Activated T-helper 1 cell treated with anti-CD3 and anti-CD28 coated beads, Interleukin-12 subunit alpha, Interleukin-12 subunit beta, Interleukin-2, Interleukin-4 antibody, amounts not matched to agents 30 ng/mL and 10 ng/mL and 1 ng/mL, durations not matched to agents 14 hours and 24 hours and 36 hours (primary cell): ENCODE measurements around the gene LNX2. TPM values are rescaled to one million over a fixed set of nuclear protein-coding genes. Genes with fewer than 3 reads are reported as not detected.

Experiments
- DNase-seq: peaks from one replicate; pipeline ENCODE4 v3.0.0; 2021; ENCODE audit warnings: low spot score
- H3K27ac Mint-ChIP-seq: one replicate; pipeline ENCODE4 v1.8.0; 2021; ENCODE audit warnings: mild to moderate bottlenecking, mixed read lengths
- H3K27me3 Mint-ChIP-seq: one replicate; pipeline ENCODE4 v1.8.0; 2022; ENCODE audit warnings: mild to moderate bottlenecking, moderate library complexity, mixed read lengths; ENCODE audit not compliant: insufficient read depth
- H3K36me3 Mint-ChIP-seq: one replicate; pipeline ENCODE4 v1.8.0; 2021; ENCODE audit warnings: low read depth, mixed read lengths
- H3K4me1 Mint-ChIP-seq: one replicate; pipeline ENCODE4 v1.8.0; 2021; ENCODE audit warnings: low read depth, mixed read lengths
- H3K4me3 Mint-ChIP-seq: one replicate; pipeline ENCODE4 v1.8.0; 2021; ENCODE audit warnings: mild to moderate bottlenecking, moderate library complexity, mixed read lengths
- H3K9me3 Mint-ChIP-seq: one replicate; pipeline ENCODE4 v1.8.0; 2021; ENCODE audit warnings: mixed read lengths
- intact Hi-C: fragments of 100-400 bp; cut with micrococcal nuclease; formaldehyde crosslinking; loops from one replicate; pipeline ENCODE4 v1.15.1; 2024
- total RNA-seq: library from RNA; stranded (reverse); gene quantifications from 2 replicates; pipeline ENCODE4 v1.2.3, GENCODE V29; 2022

LNX2 gene
- total RNA-seq, 1 donor from 2014 or later = 4.1 TPM

DNA sequence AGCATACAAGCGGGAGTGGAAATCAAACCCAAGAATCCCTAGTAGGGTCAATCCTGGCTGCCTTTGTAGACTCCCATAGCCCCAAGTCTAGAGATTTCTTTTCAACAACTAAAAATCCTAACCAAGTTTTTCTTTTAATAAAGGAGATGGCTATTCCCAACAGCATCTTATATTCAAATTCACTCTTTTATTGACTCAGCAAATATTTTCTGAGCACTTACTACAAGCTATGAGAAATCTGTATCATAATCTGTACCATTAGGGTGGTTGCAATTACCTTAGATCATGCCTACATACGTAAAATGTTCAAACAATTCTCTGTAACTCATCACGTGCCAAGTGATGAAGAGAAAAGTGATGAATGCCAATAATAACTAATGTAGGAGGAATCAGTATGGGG, 54.5 kb downstream of the LNX2 start:
- H3K36me3 Mint-ChIP-seq = peaks cover 6% of the 10 kb centered on the region
- DNase-seq = no peak
- H3K4me3 Mint-ChIP-seq = no peak overlapping the region
- intact Hi-C loops = no loop called here
- no peak overlapping the region for H3K27ac Mint-ChIP-seq
- no peaks in the 10 kb centered on the region for H3K27me3 Mint-ChIP-seq
- no peaks in the 10 kb centered on the region for H3K9me3 Mint-ChIP-seq
- H3K4me1 Mint-ChIP-seq = peaks cover 5% of the 10 kb centered on the region

DNA sequence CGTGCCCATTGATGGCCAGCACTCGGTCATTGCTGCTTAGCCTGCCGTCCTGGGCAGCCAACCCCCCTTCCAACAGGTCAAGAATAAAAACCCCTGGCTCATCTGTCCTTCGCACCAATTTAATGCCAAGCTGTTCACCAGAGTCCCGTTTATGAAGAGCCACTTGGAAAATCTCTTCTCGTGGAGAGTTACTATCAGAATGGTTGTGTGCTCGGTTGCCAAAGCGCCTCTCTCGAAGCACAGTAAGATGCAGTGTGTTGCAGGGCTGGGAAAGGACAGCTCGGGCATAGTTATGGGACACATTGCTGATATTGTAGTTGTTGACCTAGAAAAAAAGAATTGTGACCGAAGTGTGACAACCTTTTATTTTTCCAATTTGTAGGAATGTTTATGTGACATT, 57.9 kb downstream of the LNX2 start:
- Mint-ChIP-seq H3K27ac (no peak overlapping the region), H3K27me3 (no peaks in the 10 kb centered on the region), H3K4me3 (no peak overlapping the region), H3K9me3 (no peaks in the 10 kb centered on the region), H3K36me3 (peaks cover 6% of the 10 kb centered on the region), H3K4me1 (peaks cover 9% of the 10 kb centered on the region)
- intact Hi-C loops = no loop called here
- no peak for DNase-seq

DNA sequence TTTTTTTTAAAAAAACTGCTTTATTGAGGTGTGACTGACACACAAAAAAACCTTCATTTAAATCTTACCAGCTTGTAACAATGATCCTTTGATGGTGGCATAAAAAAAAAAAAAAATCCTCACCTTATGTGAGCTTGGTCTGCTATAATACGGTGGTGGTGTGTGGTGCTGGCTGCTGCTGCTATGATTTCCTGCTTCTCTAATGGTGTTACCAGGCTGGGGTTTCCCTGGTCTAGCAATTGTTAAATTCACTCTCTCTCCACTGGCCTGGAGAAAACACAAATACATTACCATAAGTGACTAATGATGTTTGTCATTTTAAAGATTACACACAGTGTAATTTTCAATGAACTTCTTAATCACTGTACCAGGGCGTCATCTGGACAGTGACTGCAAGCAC, 60.6 kb downstream of the LNX2 start:
- Mint-ChIP-seq H3K4me3 (no peak overlapping the region), H3K36me3 (peaks cover 20% of the 10 kb centered on the region), H3K4me1 (peaks cover 9% of the 10 kb centered on the region), H3K27ac (no peak overlapping the region), H3K27me3 (no peaks in the 10 kb centered on the region), H3K9me3 (no peaks in the 10 kb centered on the region)
- intact Hi-C loops = no loop called here
- DNase-seq = no peak

DNA sequence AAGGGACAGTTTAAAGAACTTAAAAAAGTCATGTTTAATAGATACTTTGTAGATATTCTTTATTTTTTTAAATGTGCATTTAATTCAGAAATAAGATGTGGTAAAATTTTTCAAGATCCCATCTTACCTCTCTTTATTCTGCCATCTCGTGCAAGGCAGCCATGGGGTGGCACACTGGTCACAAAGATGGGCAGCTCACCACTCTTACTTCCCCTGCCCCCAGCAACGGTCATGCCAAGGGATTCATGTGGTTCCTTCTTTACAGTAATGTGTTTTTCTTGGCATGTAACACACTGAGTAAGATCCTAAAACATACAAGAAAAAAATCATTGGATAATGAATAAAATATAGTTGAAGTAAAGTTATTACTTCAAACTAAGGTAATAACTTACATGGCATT, 64.2 kb downstream of the LNX2 start:
- Mint-ChIP-seq H3K27ac (no peak overlapping the region), H3K9me3 (no peaks in the 10 kb centered on the region), H3K36me3 (peaks cover 17% of the 10 kb centered on the region), H3K4me1 (peaks cover 4% of the 10 kb centered on the region), H3K4me3 (no peak overlapping the region), H3K27me3 (no peaks in the 10 kb centered on the region)
- intact Hi-C loops = no loop called here
- no peak for DNase-seq

DNA sequence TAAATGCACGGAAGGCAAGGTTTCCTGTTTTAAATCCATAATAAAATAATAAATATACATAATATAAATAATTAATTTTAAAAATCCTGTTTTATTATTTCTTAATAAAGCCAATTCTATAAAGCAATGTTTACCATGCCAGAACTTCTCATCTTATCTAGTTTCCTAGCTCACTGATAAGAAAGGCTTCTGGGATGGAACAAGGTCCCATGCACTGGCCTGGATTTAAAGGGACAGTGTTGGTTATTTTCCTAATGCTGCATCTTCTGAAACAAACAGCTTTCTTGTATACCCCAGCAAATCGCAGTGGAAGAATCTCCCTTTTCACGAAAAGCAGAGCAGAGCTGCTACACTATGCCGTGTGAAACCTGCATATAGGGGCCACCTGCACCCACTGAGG, 68.8 kb downstream of the LNX2 start:
- Mint-ChIP-seq H3K4me1 (no peaks in the 10 kb centered on the region), H3K9me3 (no peaks in the 10 kb centered on the region), H3K27me3 (no peaks in the 10 kb centered on the region), H3K4me3 (no peak overlapping the region), H3K27ac (no peak overlapping the region), H3K36me3 (peaks cover 27% of the 10 kb centered on the region)
- no peak for DNase-seq
- intact Hi-C loops = no loop called here

DNA sequence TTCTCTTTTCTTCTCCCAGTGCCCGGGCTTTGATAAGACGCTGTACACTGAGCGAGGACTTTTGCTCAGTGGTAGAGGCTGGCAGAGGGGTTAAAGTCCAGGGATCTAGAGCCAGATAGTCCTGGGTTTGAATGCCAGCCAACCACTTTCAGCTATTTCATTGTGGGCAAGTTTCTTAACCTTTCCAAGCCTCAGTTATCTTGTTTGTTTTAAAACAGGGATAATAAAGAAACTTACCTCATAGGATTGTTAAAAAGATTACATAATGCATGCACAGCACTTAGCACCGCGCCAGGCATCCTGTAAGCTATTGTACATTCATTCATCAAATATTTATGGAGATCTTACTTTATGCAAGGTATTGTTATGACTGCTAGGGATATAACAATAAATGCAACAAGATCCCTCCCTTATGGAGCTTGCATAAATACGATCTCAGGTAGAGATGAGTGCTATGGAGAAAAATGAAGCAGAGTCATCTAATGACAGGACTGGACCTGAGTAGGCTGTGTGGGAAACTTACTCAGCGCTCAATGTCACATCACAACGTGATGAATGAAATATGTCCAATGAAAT, 70.8 kb downstream of the LNX2 start:
- Mint-ChIP-seq H3K27ac (no peak overlapping the region), H3K4me3 (no peak overlapping the region), H3K27me3 (no peaks in the 10 kb centered on the region), H3K4me1 (no peaks in the 10 kb centered on the region), H3K9me3 (no peaks in the 10 kb centered on the region), H3K36me3 (peaks cover 19% of the 10 kb centered on the region)
- DNase-seq = no peak
- intact Hi-C loops = no loop called here

DNA sequence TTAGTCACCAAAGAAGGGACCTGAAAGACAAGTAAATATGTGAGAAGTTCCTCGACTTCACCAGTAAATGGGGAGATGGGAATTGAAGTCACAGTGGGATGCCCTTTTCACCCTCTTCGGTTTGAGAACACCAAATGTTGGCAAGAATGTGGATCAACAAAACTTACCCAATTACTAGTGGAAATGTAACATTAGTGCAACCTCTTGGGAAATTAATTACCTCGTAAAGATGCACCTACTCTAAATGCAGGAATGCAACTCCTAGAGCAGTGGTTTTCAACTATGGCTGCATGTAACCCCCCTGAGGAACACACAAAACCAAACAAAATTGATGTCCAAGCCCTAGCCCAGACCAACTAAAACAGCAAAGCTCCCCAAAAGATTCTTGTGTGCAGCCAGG, 78.1 kb downstream of the LNX2 start:
- Mint-ChIP-seq H3K9me3 (no peaks in the 10 kb centered on the region), H3K4me1 (no peaks in the 10 kb centered on the region), H3K36me3 (peaks cover 3% of the 10 kb centered on the region), H3K27me3 (no peaks in the 10 kb centered on the region), H3K27ac (no peak overlapping the region), H3K4me3 (no peak overlapping the region)
- DNase-seq = no peak
- intact Hi-C loops = no loop called here

DNA sequence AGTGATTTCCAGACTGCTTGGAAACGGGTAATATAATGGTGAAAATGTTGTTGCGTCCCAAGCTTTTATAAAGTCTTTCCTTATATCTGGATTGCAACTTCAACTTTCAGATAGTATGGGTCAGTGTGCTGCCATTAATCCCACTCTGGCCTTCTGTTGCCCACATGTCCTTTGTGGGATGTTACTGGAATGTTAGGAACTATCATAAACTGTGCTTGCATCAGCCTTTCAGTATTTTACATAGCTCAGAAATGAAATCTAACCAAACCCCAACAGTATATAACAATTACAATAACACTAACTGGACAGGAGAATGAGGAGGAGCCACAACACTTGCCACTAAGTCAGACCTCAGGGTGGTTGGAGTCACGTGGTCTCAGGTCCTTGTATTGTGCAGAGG, 78.9 kb downstream of the LNX2 start:
- no peaks in the 10 kb centered on the region for H3K9me3 Mint-ChIP-seq
- H3K27me3 Mint-ChIP-seq = no peaks in the 10 kb centered on the region
- intact Hi-C loops = no loop called here
- peaks cover 3% of the 10 kb centered on the region for H3K36me3 Mint-ChIP-seq
- H3K4me1 Mint-ChIP-seq = no peaks in the 10 kb centered on the region
- H3K27ac Mint-ChIP-seq = no peak overlapping the region
- no peak overlapping the region for H3K4me3 Mint-ChIP-seq
- no peak for DNase-seq

DNA sequence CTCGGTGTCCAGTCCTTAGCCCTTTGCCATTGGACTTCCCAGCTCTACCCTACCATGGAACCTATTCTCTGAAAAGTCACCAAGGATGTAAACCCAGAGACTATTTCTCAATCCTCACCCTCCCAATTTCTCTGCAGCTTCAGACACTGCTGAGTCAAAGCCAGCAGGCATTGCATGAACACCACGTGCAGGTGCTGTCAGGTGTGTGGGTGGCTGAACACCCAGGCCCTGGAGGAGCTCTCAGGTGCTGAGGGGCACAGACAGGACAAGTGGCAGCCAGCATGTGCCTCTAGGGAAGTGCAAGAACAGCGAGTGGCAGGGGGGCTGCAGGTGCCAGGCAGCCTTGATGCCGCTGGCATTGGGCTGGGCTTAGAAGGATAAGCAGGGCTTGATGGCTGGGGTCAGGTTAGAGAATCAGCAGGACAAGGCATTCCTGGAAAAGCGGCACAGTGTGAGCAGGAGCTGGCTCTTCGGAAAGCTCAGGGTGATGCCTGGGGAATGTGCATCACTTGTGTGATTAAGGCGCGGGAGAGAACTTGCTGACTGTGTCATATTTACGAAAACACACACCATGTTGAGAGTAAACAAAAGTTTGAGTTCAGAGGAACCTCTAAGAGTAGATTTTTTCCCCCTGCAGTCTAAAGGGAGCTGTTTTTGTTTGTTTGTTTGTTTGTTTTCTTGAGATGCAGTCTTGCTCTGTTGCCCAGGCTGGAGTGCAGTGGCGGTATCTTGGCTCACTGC, 83.8 kb downstream of the LNX2 start:
- no peak overlapping the region for H3K4me3 Mint-ChIP-seq
- H3K36me3 Mint-ChIP-seq = no peaks in the 10 kb centered on the region
- H3K27me3 Mint-ChIP-seq = no peaks in the 10 kb centered on the region
- H3K27ac Mint-ChIP-seq = no peak overlapping the region
- H3K9me3 Mint-ChIP-seq = no peaks in the 10 kb centered on the region
- no peak for DNase-seq
- peaks cover 6% of the 10 kb centered on the region for H3K4me1 Mint-ChIP-seq
- intact Hi-C loops = no loop called here

DNA sequence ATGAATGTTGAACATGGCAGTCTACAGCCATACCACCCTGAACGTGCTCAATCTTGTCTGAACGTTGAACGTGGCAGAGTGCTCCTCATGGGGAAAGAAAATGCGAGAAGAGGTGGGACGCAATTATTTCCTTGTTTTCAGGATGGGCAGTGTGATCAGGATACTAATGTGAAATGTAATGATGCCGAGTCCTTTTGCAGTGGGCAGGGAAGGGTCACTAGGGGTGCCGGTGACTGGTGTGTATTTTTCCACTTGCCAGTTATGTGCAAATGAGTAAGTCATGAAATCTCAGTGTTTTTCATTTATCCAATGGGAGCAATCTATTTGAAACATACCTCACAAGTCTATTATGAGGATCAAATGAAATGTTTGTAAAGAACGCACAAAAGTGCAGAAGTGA, 84.8 kb downstream of the LNX2 start:
- Mint-ChIP-seq H3K27ac (no peak overlapping the region), H3K4me1 (peaks cover 6% of the 10 kb centered on the region), H3K4me3 (no peak overlapping the region), H3K36me3 (no peaks in the 10 kb centered on the region), H3K27me3 (no peaks in the 10 kb centered on the region), H3K9me3 (no peaks in the 10 kb centered on the region)
- no peak for DNase-seq
- intact Hi-C loops = no loop called here

DNA sequence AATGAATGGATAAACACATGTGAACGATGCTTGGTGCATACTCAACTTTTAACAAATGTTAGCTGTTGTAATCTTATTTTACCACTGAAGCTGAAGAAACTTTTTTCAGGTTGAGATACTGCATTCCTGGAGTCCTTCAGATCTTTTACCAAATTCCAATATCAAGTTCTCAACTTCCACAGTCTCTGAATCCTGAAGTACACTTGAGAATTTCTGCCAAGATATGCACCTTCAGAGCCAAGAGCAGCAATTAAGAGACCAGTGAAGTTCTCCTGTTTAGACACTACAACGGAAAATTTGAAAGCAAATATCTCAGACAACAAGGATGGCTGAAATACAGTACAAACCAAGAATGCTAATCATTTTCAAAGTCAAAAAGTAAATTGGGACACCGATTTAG, 85.3 kb downstream of the LNX2 start:
- Mint-ChIP-seq H3K9me3 (no peaks in the 10 kb centered on the region), H3K4me3 (no peak overlapping the region), H3K27me3 (no peaks in the 10 kb centered on the region), H3K27ac (no peak overlapping the region), H3K4me1 (peaks cover 6% of the 10 kb centered on the region), H3K36me3 (no peaks in the 10 kb centered on the region)
- DNase-seq = no peak
- intact Hi-C loops = no loop called here

DNA sequence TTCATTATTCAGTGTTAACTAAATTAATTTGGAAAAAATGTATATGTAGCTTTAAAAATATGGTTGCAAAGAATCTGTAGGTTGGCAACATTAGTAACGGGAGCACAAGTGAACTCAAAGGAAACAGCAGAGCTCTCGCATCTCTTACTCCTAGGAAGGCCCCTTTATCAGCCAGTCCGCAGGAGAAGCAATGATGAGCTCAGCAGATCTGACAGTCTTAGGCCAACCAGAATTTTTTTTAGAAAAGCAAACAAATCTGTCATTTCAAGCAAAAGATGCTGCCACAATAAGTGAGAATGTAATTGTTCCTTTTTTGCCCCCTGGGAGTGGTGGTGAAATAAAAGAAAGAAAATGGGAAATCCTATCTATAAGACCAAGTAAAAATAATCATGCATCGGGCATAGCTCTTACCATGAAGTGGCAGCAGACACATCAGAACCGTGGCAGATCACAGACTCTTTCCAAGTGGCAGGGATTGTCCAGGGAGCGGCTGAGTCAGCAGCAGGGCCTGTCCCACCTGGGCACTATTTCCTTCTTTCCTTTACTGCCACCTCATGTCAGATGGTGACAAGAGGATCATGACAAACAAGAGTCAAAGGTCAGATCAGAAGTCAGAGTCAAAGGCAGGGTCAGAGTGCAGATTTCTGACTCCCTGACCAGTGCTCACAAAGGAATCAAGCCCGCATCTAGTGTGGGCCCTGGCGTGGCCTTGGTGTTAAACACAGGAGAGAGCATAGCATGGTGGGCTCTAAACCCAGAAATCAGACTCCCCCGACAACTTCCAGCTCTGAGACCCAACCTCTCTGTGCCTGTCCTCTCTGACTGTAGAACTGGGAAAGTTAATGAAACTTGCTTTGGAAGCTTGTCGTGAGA, 86.0 kb downstream of the LNX2 start:
- Mint-ChIP-seq H3K9me3 (no peaks in the 10 kb centered on the region), H3K36me3 (no peaks in the 10 kb centered on the region), H3K4me3 (no peak overlapping the region), H3K27ac (no peak overlapping the region), H3K27me3 (no peaks in the 10 kb centered on the region), H3K4me1 (peaks cover 6% of the 10 kb centered on the region)
- DNase-seq = no peak
- intact Hi-C loops = no loop called here

DNA sequence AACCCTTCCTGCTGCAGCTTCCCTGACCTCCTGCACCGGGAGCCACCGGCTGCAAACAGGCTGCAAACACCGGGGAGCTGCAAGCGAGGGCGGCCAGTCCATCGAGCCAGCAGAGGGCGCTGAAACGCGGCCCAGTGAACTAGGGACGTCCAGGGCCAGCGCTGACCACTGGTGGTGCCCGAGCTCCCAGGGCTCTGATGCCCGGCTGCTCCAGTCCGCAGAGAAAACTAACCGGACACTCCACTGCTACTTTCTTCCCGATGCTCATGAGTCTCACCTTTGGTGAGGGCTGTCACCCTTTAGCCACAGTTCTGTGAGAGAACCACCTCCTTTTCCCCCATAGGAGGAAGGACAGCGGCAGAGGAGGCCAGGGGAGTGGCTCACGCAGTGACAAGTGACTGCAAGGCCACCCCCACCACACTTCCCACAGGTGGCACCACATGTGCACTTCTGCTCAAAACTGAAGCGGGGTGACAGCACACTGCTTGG, 87.1 kb downstream of the LNX2 start:
- peaks cover 3% of the 10 kb centered on the region for H3K9me3 Mint-ChIP-seq
- no peaks in the 10 kb centered on the region for H3K27me3 Mint-ChIP-seq
- peaks cover 6% of the 10 kb centered on the region for H3K4me1 Mint-ChIP-seq

More for the DNA sequence above, 87.1 kb downstream of the LNX2 start:
- intact Hi-C loops = loop anchor here (1.0 to 2.0 kb wide), 3 partner anchors 158 to 293 kb away; no protein-coding TSS in a partner anchor
- Mint-ChIP-seq H3K27ac (no peak overlapping the region), H3K36me3 (no peaks in the 10 kb centered on the region), H3K4me3 (no peak overlapping the region)
- peak; percentile 6 for DNase-seq
